Stimulated activated CD4-positive, alpha-beta T cell treated with anti-CD3 and anti-CD28 coated beads, Interleukin-4, amount 100 ng/mL, for 48 hours (primary cell): ENCODE data around the gene TMEM87A.

Experiments used
- DNase-seq, 2 donors: peaks; one replicate each; pipeline ENCODE4 v3.0.0-alpha.2; 2020; ENCODE audit warnings: low read depth in 2 of 2

The TMEM87A gene

DNA sequence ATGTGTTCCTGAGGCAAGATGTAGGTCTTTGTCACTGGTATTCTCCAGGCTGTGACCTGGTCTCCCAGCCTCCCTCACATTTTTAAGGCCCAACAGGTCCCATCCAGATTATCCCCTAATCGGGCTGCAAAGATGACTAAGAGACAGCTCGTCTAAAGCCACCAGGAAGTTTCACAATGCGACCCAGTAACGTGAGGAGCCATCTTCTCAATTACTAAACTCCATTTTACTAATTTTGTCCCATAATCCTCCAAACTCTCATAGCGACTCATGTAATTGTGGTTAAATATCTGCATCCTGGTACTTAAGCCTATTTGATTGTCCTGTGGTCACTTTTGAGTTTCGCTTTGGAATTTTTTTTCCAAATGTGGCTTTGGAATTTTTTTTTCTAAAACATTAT lies 108.1 kb downstream of the TMEM87A start:
- no peak for DNase-seq

DNA sequence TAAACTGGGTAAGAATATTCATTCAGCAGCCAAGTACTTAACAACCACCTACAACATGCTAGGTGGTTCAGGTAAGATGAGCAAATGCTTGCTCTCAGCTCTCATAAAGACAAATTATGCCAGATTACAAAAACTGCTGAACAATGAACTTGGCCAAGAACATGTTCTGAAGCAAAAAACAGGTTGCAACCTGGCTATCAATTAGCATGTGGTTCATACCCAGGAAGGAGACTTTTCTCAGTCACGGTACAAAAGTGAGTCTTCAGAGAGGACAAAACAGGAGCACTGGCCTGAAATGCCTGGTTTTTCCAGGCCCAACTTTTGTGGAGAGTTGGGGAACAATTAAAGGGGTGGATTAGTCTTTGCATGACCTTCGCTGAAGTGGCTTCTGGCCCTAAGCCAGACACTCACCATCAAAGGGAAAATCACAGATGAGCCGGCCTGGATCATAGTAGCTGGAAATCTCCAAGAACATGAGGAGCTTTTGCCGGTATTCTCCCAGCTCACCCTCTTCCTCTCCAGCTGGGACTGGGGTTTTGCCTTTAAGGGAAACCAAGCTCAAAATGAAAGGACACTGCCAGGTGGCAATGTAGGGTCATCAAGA lies 109.2 kb downstream of the TMEM87A start:
- DNase-seq: no peak

DNA sequence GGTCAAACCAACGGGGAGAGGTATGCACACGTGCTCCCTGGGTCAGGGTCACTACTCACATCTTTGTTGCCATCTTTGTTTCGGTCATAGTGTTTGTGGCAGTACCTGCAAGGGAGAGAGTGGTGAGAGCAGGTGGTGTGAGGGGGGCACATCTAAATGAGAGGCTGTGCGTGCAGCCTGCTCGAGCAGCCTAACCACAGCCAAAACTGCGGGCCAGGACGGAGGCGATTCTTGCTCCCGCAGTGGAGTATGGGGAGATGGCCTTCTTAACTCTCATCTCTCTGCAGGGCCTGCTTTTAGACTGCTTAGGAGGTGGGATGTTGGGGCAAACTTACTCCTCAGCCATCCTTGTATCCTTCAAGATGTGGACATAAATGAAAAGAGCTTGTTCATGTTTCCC lies 109.9 kb downstream of the TMEM87A start:
- DNase-seq: no peak
